ENCODE results near the gene NAMPT. TPM values are rescaled to one million over a fixed set of nuclear protein-coding genes. Genes with fewer than 3 reads are reported as not detected.

NAMPT gene
- total and polyA plus RNA-seq, 9 of the 15 experiments (the other 6 are each of a cell fraction or from before 2014, with no cell fraction given): 41.1 to 160 (median 106) TPM

GRCh38 chr7:106285051-106285854 lies 470 bp upstream of the NAMPT start:
- H3K9me3 ChIP-seq (replicated peaks; ENCODE audit: control insufficient read depth, insufficient read depth, low read depth, low read length): no peaks in the 10 kb centered on the region
- peak overlapping the region; percentile 87 for H2AFZ ChIP-seq (ENCODE audit: low read depth, low read length)
- TF ChIP-seq RNF219 (CRISPR knock-in tag; IDR thresholded peaks at IDR 0.05) (no peak), ZNF263 (CRISPR knock-in tag; IDR thresholded peaks at IDR 0.05; ENCODE audit: borderline replicate concordance) (peak; percentile 79), CBX3 (IDR thresholded peaks at IDR 0.05; ENCODE audit: borderline replicate concordance in 1 of 2, low read length in 2 of 2) (no peak; a peak in 2 of 3 replicates), ZNF311 (CRISPR knock-in tag; IDR thresholded peaks at IDR 0.05) (no peak), ILK (tag; IDR thresholded peaks at IDR 0.05; ENCODE audit: borderline replicate concordance, low read depth) (0 out of 2 replicates have a peak, but pooled peaks have one; percentile 8), XRCC4 (IDR thresholded peaks at IDR 0.05; ENCODE audit: extremely low read depth, insufficient read depth, insufficient read length) (no peak), POLR2AphosphoS2 (IDR thresholded peaks at IDR 0.05; ENCODE audit: low read length) (no peak), ZNF124 (CRISPR knock-in tag; IDR thresholded peaks at IDR 0.05) (no peak), HNRNPUL1 (IDR thresholded peaks at IDR 0.05; ENCODE audit: low read length) (no peak), ZNF780A (CRISPR knock-in tag; IDR thresholded peaks at IDR 0.05) (no peak), ARHGAP35 (IDR thresholded peaks at IDR 0.05; ENCODE audit: partially characterized antibody) (no peak), MED1 (CRISPR knock-in tag; IDR thresholded peaks at IDR 0.05; ENCODE audit: borderline replicate concordance) (no peak), HMGXB4 (CRISPR knock-in tag; IDR thresholded peaks at IDR 0.05) (no peak), MNT (conservative IDR thresholded peaks at IDR 0.05) (peak; percentile 98 to 99), RBBP5 (IDR thresholded peaks at IDR 0.05; ENCODE audit: borderline replicate concordance, insufficient read depth, low read length, poor library complexity, severe bottlenecking) (peak; percentile 41)

More at GRCh38 chr7:106285051-106285854, 470 bp upstream of the NAMPT start:
- H4K20me1 ChIP-seq (replicated peaks; ENCODE audit: control insufficient read depth, insufficient read depth, low read length): peaks cover 4% of the 10 kb centered on the region; the same call in 1 of the 2 replicates
- H3K27me3 ChIP-seq (ENCODE audit: control insufficient read depth in 2 of 2, insufficient read depth in 2 of 2, low read length in 2 of 2): no peaks in the 10 kb centered on the region
- H3K27ac ChIP-seq (ENCODE audit: extremely low read depth, low read depth, low read length): peak overlapping the region; percentile 91
- peak overlapping the region; percentile 91 to 96 for H3K9ac ChIP-seq (ENCODE audit: insufficient read depth in 1 of 2, low read depth in 2 of 2, low read length in 2 of 2)
- H3K79me2 ChIP-seq (ENCODE audit: control insufficient read depth, insufficient read depth, low read length): peaks cover 45% of the 10 kb centered on the region
- DNase-seq (ENCODE audit: extremely low read depth in 1 of 4, low spot score in 3 of 4): peak; percentile 98 to 100 (median 98)
- FAIRE-seq: peak; percentile 81
- peak overlapping the region; percentile 73 for H3K4me3 ChIP-seq
- ChIA-PET CTCF (ENCODE audit: low intra/inter-chr PET ratio) (no interaction called here), POLR2A (interaction anchor here (0.6 to 3.0 kb wide), 44 partner anchors 9 to 912 kb away, joined by 3 to 39 read pairs (median 4); partner anchors contain the start of gene SYPL1)
- H3K4me1 ChIP-seq (replicated peaks in 1 of 2; ENCODE audit: control insufficient read depth in 2 of 2, insufficient read depth in 2 of 2, low read length in 2 of 2): peaks cover 11 to 28% of the 10 kb centered on the region in 2 experiments
- WGBS (ENCODE audit: insufficient coverage, low coverage, missing lambda C conversion rate): 1% methylated on average over 46 of the region's 70 CpGs
- in situ Hi-C loops (cut with MboI): no loop called here
- BruUV-seq (replicated peaks): TSS peak; percentile 92
- intact Hi-C loops (cut with micrococcal nuclease): loop anchor here (1.0 to 10.0 kb wide), 7 partner anchors 62 to 490 kb away; partner anchors contain the start of gene CCDC71L
- peak overlapping the region; percentile 93 for H3K4me2 ChIP-seq (ENCODE audit: insufficient read depth, low read length)
- H3K9me1 ChIP-seq (ENCODE audit: control insufficient read depth, insufficient read depth, low read length): no peaks in the 10 kb centered on the region
- peak; percentile 87 for ATAC-seq
- 0 out of 3 replicates have a peak, but pooled peaks cover 9% of the 10 kb centered on the region for H3K36me3 ChIP-seq (ENCODE audit: control insufficient read depth, insufficient read depth, low read length)

Data from K562 (cell line).